Measurements from ENCODE around the gene RPRD1A.
"Not testable (repeated sequence)": the region's sequence is repeated elsewhere in the genome, so short reads cannot be mapped to it uniquely, and the experiment has no call there.

Gene RPRD1A

DNA sequence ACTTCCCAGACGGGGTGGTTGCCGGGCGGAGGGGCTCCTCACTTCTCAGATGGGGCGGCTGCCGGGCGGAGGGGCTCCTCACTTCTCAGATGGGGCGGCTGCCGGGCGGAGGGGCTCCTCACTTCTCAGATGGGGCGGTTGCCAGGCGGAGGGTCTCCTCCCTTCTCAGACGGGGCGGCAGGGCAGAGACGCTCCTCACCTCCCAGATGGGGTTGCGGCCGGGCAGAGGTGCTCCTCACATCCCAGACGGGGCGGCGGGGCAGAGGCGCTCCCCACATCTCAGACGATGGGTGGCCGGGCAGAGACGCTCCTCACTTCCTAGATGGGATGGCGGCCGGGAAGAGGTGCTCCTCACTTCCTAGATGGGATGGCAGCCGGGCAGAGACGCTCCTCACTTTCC, 10.4 kb upstream of the RPRD1A start:
- not testable (repeated sequence) for DNase-seq

DNA sequence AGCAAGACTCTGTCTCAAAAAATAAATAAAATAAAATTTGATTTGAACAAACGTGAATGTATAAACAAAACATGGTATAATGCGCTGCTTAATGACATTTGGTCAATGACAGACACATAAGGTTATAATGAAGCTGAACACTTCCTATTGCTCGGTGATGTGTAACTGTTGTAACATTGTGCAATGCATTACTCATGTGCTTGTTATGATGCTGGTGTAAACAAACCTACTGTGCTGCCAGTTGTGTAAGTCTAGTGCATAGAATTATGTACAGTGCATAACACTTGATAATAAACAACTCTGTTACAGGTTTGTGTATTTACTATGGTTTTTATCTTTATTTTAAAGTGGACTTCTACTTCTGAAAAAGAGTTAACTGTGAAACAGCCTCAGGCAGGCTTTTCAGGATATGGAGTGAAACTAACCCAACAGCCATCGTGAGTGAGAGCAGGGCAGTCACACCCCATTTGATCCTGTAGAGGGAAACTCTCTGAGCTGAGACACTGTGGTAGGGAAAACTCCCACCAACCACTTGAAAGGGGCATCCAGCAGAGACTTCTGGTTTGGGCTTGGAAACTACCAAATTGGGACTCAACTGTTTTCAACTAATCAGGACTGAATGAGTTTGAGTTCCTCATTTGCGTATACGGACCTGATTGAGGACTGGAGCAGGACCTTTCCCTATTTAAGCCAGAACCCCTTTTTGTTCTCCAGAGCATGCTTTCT, 8.7 kb upstream of the RPRD1A start:
- DNase-seq, result no peak

DNA sequence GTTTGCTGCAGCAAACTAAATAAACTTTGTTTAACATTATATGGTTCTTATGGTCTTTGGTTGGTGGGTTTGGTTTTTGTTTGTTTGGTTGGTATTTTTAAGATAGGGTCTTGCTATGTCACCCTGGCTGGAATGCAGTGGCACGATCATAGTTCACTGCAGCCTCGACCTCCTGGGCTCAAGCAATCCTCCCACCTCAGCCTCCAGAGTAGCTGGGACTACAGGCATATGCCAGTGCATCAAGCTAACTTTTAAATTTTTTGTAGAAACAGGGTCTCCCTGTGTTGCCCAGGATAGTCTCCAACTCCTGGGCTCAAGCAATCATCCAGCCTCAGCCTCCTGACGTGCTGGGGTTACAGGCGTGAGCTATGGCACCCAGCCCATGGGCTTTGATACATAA, 7.1 kb upstream of the RPRD1A start:
- DNase-seq, result no peak

DNA sequence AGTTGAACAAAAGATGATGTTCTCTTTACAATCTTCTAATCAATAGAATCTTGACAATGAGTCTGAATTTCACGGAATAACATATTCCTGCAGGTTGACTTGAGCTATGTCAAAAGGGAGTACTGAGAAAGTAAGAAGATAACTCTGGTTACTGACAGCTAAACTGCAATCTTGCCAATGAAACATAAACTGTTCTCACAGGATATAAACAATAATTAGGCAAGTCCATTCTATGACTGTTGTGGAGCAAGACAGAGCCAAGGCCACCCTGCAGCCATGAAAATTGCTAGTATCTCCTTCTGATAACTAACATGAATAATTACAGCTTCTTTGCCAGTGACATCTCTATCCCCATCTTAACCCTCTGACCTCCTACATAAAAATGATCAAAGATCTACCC, 6.3 kb upstream of the RPRD1A start:
- DNase-seq, result no peak

DNA sequence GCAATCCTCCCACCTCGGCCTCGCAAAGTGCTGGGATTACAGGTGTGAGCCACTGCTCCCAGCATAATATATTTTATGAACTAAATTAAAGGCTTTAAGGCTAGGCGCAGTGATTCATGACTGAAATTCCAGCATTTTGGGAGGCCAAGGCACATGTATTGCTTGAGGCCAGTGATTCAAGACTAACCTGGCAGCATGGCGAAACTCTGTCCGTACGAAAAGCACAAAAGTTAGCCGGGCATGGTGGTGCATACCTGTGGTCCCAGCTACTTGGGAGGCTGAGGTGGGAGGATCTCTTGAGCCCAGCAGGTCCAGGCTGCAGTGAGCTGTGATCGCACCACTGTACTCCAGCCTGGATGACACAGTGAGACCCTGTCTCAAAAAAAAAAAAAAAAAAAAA, 5.0 kb upstream of the RPRD1A start:
- not testable (repeated sequence) for DNase-seq

DNA sequence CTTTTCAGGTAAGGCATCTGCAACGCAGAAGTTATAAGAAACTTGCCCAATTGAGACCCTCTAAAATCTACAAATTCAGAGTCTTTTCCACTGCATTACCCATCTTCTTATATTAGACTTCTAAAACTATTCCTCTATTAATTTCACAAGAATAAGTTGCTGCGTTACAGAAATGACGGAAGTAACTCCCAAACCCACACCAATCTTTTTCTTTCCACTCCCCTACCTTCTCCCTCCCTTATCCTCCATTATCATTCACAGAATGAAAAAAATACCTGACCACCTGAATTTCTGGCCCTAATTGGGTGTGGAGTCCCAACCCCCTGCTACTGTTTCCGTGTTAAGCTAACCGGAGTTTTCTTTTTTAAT, 689 bp downstream of the RPRD1A start:
- DNase-seq, result no peak

DNA sequence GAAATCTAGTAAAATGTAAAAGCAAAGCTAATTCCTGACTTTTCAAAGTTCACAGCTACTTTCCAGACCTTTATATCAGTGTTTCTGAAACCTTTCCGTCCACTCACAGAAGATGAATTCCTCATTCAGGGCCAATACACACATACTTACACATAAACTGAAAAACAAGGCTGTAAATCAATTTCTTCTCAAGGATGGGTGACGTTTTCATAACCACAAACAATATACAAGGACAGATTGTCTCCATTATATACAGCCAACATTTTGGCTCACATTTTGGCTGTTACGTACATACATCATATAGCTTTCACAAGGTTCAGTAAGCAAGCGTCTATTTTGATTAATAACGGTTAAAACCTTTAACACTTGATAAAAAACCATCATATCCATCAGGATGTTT, 1.4 kb downstream of the RPRD1A start:
- DNase-seq, result no peak

DNA sequence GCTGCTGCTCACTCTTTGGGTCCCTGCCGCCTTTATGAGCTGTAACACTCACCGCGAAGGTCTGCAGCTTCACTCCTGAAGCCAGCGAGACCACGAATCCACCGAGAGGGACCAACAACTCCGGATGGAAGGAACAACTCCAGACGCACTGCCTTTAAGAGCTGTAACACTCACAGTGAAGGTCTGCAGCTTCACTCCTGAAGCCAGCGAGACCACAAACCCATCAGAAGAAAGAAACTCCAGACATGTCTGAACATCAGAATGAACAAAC, 2.6 kb downstream of the RPRD1A start:
- not testable (repeated sequence) for DNase-seq

DNA sequence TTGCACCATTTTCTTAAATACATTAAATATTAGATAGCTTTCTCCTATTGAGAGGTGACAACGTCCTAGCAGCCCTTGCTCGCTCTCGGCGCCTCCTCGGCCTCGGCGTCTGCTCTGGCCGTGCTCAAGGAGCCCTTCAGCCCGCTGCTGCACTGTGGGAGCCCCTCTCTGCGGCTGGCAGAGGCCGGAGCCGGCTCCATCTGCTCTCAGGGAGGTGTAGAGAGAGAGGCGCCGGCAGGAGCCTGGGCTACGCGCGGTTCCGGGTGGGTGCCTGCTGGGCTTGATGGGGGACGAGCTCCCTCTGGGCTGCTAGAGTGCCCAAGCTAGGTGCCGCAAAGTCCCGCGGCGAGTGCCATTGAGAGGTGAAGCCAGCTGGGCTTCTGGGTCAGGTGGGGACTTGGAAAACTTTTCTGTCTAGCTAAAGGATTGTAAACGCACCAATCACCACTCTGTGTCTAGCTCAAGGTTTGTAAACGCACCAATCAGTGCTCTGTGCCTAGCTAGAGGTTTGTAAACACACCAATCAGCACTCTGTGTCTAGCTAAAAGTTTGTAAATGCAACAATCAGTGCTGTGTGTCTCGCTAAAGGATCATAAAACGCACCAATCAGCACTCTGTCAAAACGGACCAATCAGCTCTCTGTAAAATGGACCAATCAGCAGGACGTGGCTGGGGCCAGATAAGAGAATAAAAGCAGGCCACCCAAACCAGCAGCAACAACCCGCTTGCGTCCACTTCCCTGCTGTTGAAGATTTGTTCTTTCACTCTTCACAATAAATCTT, 3.1 kb downstream of the RPRD1A start:
- no peak for DNase-seq

DNA sequence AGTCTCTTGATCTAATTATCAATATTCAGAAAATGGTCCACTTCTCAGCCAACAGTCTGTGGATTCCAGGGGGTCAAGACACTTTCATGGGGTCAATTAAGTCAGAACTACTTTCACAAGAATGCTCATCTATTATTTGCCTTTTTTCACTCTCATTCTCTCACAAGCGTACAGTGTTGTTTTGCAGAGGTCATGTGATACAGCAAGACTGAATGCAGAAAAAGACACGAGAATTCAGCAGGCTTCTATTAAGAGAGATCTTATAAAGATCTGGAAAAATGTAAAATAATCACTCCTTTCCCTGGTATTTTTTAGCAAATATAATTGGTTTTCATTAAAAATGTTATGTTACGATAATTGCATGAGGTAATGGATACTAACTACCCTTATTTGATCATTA, 8.7 kb downstream of the RPRD1A start:
- DNase-seq, result no peak

DNA sequence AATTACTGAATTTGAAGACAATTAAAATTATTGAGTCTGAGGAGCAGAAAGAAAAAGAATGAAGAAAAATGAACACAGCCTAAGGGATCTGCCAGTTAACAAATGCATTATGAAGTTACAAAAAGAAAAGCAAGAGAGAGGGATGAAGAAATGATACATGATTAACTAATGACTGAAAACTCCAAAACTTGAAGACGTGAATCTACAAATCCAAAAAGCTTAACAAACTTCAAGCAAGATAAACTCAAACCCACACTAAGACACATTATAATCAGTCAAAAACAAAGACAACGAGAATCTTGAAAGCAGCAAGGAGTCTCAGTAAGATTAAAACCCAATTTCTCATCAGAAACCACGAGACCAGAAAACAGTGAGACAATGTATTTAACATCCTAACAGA, 15.6 kb downstream of the RPRD1A start:
- no peak for DNase-seq

DNA sequence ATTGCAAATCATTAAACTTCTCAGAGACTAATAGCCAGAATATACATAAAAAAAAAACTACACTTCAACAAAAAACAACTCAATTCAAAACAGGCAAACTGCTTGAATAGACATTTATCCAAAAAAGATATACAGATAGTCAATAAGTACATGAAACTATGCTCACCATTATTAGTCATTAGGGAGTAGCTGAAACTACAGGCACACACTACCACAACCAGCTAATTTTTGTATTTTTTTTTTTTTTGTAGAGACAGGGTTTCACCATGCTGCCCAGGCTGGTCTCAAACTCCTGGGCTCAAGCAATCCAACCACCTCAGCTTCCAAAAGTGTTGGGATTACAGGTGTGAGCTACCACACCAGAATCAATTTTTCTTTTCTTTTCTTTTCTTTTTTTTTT, 16.9 kb downstream of the RPRD1A start:
- no peak for DNase-seq

DNA sequence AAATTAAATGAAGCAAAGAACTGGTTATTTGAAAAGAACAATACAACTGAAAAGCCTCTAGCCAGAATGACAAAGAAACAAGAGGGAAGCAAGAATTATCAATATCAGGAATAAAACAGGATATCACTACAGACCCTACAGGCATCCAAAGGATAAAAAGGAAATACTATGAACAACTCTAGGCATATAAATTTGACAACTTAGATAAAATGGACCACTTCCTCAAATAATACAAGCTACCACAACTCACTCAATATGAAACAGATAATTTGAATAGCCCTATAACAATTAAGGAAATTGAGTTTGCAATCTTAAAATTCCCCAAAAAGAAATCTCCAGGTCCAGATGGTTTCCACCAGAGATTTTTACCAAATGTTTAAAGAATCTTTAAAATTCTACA, 19.8 kb downstream of the RPRD1A start:
- no peak for DNase-seq

DNA sequence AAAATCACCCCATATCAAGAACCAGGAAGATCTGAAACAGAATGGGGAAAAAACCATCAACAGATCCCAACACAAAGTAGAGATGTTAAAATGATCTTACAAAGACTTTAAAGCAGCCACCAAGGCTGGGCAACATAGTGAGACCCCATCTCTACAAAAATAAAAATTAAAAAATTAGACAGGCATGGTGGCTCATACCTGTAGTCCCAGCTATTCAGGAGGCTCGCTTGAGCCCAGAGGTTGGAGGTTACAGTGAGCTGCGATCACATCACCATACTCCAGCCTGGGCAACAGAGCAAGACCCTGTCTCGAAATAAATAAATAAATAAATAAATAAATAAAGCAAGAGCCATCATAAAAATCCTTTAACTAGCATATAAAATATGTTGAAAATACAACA, 20.5 kb downstream of the RPRD1A start:
- no peak for DNase-seq

DNA sequence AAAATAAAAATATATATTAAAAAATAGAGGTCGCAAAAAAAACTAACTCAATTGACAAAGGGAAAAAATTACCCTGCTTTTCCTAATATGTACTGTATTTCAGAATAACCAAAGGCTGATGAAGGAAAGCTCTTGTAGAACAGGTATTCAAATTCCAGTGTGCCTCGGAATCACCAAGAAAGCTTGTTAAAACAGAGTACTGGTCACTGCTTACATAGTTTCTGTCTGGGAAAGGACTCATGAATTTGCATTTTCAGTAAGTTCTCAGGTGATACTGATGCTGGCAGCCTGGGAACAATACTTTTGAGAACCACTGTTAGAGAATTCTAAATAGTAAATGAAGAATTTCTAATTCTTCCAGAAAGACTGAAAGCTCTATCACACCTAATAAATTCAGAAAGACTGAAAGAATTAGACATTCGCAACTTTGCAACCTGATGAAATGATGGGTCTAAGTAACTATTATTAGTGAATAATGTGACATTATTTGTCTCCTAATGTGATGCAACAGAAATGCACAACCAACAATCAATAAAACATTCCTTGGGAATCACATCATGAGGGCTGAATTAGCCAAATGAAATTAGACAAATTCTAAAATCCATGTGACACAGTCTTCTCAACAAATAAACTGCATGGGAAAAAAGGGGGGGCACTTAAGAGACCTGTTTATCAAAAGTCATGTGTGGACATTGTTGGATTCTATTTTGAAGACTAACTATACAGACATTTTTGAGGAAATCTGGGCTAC, 21.9 kb downstream of the RPRD1A start:
- DNase-seq, result no peak

DNA sequence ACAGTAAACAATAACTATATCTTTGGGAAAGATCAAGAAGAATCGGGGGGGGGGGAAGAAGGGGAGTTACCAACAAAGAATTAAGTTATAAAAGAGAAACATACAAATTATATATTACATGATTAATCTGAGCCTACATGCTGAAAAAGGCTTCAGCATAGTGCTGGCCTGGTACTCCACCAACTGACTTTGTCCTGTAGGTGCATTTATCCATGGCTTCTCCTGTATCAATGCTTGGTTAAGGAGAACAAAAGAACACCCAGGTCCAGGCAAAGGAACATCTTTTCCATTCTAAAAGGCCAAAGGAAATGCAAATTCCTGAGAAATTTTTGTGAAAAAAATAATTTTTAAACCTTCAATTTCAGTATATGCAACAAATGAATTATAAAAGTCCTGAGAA, 24.2 kb downstream of the RPRD1A start:
- no peak for DNase-seq

DNA sequence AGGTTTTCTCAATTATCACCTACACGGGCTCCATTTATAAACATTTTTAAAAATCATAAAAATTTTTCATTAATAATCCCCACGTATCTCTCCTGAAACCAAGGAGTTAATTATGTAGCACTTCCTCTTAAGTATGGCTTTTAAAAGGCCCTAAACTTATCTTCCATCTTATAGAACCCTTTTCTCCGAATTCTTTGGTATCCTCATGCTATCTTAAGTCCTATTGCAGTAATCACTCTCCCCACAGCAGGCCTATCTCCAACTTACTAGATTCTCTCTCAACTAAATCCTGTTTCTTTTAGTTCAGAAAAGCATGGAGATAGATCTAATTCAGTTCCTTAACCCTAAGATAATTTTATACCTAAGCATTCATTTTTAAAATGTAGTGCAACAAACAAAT, 26.2 kb downstream of the RPRD1A start:
- DNase-seq, result no peak

DNA sequence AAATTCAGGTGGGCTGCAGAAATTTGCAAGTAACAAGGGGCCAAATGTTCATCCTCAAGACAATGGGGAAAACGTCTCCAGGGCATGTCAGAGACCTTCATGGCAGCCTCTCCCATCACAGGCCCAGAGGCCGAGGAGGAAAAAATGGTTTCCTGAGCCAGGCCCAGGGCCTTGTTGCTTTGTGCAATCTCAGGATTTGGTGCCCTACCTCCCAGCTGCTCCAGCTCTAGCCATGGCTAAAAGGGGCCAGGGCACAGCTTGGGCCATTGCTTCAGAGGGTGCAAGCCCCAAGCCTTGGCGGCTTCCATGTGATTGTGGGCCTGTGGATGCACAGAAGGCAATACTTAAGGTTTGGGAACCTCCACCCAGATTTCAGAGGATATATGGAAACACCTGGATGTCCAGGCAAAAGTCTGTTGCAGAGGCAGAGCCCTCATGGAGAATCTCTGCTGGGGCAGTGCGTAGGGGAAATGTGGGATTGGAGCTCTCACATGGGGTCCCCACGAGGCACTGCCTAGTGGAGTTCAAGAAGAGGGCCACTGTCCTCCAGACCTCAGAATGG, 29.2 kb downstream of the RPRD1A start:
- no peak for DNase-seq

DNA sequence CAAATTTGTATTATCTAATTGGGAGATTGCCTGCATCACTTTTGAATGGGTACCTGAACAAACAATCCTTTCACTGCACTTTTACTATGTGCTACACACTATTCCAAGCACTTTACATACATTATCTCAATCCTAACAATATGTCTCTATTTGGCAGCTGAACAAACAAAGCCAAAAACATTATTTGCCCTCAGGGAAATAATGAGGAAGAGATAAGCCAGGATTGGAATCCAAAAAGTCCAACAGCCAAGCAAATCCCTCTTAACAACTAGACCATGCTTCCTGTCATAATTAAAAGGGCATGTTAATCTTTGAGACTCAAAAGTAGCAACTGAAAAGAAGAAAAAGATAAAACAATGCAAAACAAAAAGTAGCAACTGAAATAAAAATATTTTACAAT, 32.1 kb downstream of the RPRD1A start:
- no peak for DNase-seq

DNA sequence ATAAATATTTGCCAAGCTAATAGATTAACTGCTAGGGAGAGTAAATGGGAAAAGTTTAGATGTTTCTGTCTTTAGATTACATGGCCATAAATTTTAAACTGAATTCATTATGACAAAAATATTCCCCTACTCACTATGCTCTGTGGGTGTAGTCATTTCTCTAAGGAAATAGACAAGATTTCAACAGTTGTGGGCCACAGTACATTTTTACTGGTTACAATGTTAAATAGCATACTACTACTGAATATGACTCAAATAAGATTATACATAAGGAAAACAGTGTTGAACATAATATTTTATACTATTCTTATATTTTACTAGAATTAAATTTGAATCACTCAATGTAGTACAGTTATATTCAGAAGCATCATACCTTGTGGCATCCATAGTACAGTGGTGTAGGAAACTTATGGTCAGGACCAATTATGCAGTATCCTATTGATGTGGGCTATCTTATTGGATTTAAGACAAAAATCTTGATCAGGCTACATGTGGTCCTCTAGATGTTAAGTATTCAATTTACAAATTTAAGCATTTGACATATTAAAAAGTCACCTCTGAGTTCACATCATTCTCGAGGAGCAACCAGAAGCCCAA, 33.0 kb downstream of the RPRD1A start:
- DNase-seq, result no peak

DNA sequence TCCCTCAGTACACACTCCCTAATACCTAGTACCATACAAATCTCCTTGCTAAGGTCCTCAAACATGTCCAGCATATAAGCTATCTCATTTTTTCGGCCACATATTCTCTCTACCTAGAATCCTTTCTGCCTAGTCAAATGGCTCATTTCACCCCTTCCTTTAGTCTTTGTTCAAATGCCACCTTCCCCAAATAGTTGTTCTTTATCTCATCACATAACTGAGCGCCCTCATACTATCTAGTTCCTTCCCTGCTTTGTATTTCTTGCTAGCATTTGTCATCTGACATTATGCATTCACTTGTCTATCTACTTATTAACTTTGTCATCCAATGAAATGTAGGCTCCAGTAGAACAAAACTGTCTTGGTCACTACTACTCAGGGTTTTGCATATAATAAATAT, 35.5 kb downstream of the RPRD1A start:
- DNase-seq, result no peak

DNA sequence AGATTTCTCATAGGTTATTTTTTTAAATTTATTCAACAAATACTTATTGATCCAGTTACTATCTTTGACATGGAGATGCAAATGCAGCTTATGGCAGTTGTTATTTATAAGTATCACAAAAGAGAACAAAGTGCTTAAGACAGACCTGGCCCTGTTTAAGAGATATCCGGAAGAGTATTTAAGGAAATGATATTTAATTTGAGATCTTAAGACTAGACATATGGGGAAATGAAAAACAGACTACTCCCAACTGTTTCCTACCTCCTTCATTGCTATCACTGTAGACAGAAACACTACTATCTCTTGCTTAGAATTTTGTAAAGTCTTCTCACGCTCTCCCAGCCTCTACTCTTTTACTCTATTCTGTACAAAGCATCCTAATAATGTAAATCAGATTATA, 36.0 kb downstream of the RPRD1A start:
- no peak for DNase-seq

DNA sequence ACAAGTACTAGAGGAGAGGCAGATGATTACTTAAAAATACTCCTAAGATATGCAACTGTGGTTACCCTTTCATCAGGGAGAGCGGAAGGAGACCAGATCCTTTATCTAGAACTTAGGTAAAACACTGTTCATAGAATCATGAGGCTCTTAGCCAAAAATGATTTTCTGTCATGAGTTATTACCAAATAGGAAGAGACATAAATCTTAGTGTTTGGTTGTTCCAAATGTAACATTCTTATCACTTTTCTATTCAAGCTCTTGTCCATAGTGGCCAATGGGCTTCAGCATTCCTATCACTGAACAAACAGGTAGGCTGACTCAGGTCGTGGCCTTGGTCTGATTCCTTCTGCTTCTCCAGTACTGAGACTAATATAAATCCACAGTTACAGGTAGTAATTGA, 38.5 kb downstream of the RPRD1A start:
- DNase-seq, result no peak

DNA sequence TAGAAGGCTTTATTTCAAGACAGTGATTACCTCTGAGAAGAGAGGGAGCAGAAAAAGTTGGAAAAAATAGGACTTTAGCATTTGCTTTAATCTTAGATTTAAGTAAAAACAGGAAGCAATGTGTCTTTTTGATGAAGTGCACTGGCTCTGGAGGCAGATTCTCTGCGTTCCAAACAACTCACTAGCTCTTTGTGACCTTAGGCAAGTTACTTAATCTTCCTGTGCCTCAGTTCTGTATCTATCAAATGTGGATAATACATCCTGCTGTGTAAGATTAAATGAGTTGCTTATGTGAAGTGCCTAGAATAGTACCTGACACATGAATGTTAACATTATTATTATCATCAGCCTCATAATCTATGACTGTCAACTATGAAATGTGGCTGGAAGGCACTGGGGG, 42.3 kb downstream of the RPRD1A start:
- DNase-seq, result no peak

All from activated CD4-positive, alpha-beta T cell treated with anti-CD3 and anti-CD28 coated beads for 1 hour (primary cell).